Measurements from ENCODE around the gene ZNF585A. TPM values are rescaled to one million over a fixed set of nuclear protein-coding genes. Genes with fewer than 3 reads are reported as not detected.
"Not testable (repeated sequence)": the region's sequence is repeated elsewhere in the genome, so short reads cannot be mapped to it uniquely, and the experiment has no call there.

ZNF585A gene
- total RNA-seq, 1 donor from 2014 or later = 9.9 TPM

- Histone ChIP-seq H3K27ac (no peak overlapping the region), H3F3A (ENCODE audit: low read depth) (no peaks in the 10 kb centered on the region), H3K27me3 (no peaks in the 10 kb centered on the region), H3K79me2 (ENCODE audit: low read depth) (no peaks in the 10 kb centered on the region), H3K9ac (no peak overlapping the region), H3K36me3 (no peaks in the 10 kb centered on the region), H3K4me2 (no peak overlapping the region), H2AFZ (replicated peaks) (no peak overlapping the region), H3K4me3 (no peak overlapping the region), H4K20me1 (ENCODE audit: low read depth) (no peaks in the 10 kb centered on the region), H3K9me3 (ENCODE audit: low read depth) (no peaks in the 10 kb centered on the region), H3K4me1 (no peaks in the 10 kb centered on the region)
- DNase-seq (ENCODE audit: low spot score) = no peak
- Mint-ChIP-seq H3K36me3 (peaks cover 34% of the 10 kb centered on the region), H3K9me3 (peaks cover 46% of the 10 kb centered on the region), H3K4me3 (no peak overlapping the region), H3K27ac (no peak overlapping the region), H3K4me1 (no peaks in the 10 kb centered on the region), H3K27me3 (ENCODE audit: insufficient read depth, low read depth) (no peaks in the 10 kb centered on the region)
- no peak for TF ChIP-seq EZH2phosphoT487 (IDR thresholded peaks at IDR 0.05)
- TF ChIP-seq, protein P1, sequence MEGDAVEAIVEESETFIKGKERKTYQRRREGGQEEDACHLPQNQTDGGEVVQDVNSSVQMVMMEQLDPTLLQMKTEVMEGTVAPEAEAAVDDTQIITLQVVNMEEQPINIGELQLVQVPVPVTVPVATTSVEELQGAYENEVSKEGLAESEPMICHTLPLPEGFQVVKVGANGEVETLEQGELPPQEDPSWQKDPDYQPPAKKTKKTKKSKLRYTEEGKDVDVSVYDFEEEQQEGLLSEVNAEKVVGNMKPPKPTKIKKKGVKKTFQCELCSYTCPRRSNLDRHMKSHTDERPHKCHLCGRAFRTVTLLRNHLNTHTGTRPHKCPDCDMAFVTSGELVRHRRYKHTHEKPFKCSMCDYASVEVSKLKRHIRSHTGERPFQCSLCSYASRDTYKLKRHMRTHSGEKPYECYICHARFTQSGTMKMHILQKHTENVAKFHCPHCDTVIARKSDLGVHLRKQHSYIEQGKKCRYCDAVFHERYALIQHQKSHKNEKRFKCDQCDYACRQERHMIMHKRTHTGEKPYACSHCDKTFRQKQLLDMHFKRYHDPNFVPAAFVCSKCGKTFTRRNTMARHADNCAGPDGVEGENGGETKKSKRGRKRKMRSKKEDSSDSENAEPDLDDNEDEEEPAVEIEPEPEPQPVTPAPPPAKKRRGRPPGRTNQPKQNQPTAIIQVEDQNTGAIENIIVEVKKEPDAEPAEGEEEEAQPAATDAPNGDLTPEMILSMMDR (IDR thresholded peaks at IDR 0.05) = no peak
- no peak for TF ChIP-seq EZH2 (IDR thresholded peaks at IDR 0.05)
Observed at GRCh38 chr19:37197768-37198167, 25.3 kb upstream of the ZNF585A start.

DNA sequence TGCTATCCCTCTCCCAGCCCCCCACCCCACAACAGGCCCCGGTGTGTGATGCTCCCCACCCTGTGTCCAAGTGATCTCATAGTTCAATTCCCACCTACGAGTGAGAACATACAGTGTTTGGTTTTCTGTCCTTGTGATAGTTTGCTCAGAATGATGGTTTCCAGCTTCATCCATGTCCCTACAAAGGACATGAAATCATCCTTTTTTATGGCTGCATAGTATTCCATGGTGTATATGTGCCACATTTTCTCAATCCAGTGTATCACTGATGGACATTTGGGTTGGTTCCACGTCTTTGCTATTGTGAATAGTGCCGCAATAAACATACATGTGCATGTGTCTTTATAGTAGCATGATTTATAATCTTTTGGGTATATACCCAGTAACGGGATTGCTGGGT is 24.6 kb upstream of the ZNF585A start:
- not testable (repeated sequence) for H3K27me3 ChIP-seq; H4K20me1 ChIP-seq (ENCODE audit: low read depth); H3K4me1 Mint-ChIP-seq; H3K27me3 Mint-ChIP-seq (ENCODE audit: insufficient read depth, low read depth); H3K27ac ChIP-seq; H3K4me2 ChIP-seq; H3F3A ChIP-seq (ENCODE audit: low read depth); H3K27ac Mint-ChIP-seq; H3K79me2 ChIP-seq (ENCODE audit: low read depth); H3K4me1 ChIP-seq; H2AFZ ChIP-seq (replicated peaks); H3K36me3 ChIP-seq; H3K9me3 ChIP-seq (ENCODE audit: low read depth); DNase-seq (ENCODE audit: low spot score); H3K4me3 Mint-ChIP-seq; H3K4me3 ChIP-seq; H3K9ac ChIP-seq
- peaks cover 32% of the 10 kb centered on the region for H3K36me3 Mint-ChIP-seq
- H3K9me3 Mint-ChIP-seq = peaks cover 45% of the 10 kb centered on the region

GRCh38 chr19:37195248-37195647 is 22.8 kb upstream of the ZNF585A start:
- H3K4me1 Mint-ChIP-seq; H3K4me3 Mint-ChIP-seq; H2AFZ ChIP-seq (replicated peaks); H3K27me3 Mint-ChIP-seq (ENCODE audit: insufficient read depth, low read depth); H3K4me3 ChIP-seq; H3F3A ChIP-seq (ENCODE audit: low read depth); H3K36me3 ChIP-seq; H3K9me3 ChIP-seq (ENCODE audit: low read depth); DNase-seq (ENCODE audit: low spot score); H3K4me1 ChIP-seq; H3K9ac ChIP-seq; H3K27ac ChIP-seq; H3K79me2 ChIP-seq (ENCODE audit: low read depth); H4K20me1 ChIP-seq (ENCODE audit: low read depth); H3K27ac Mint-ChIP-seq; H3K4me2 ChIP-seq; H3K27me3 ChIP-seq: not testable (repeated sequence)
- Mint-ChIP-seq H3K9me3 (peaks cover 58% of the 10 kb centered on the region), H3K36me3 (peaks cover 38% of the 10 kb centered on the region)

- peaks cover 64% of the 10 kb centered on the region for H3K9me3 Mint-ChIP-seq
- not testable (repeated sequence) for H3K27ac ChIP-seq; H3K9ac ChIP-seq; H3K27me3 ChIP-seq; H3K4me1 Mint-ChIP-seq; H2AFZ ChIP-seq (replicated peaks); H3F3A ChIP-seq (ENCODE audit: low read depth); H3K4me2 ChIP-seq; H3K36me3 ChIP-seq; H3K4me3 ChIP-seq; H3K4me3 Mint-ChIP-seq; H3K9me3 ChIP-seq (ENCODE audit: low read depth); DNase-seq (ENCODE audit: low spot score); H4K20me1 ChIP-seq (ENCODE audit: low read depth); H3K79me2 ChIP-seq (ENCODE audit: low read depth); H3K4me1 ChIP-seq; H3K27ac Mint-ChIP-seq; H3K27me3 Mint-ChIP-seq (ENCODE audit: insufficient read depth, low read depth)
- H3K36me3 Mint-ChIP-seq = peaks cover 50% of the 10 kb centered on the region
Observed at GRCh38 chr19:37186071-37186470, 13.6 kb upstream of the ZNF585A start.

DNA sequence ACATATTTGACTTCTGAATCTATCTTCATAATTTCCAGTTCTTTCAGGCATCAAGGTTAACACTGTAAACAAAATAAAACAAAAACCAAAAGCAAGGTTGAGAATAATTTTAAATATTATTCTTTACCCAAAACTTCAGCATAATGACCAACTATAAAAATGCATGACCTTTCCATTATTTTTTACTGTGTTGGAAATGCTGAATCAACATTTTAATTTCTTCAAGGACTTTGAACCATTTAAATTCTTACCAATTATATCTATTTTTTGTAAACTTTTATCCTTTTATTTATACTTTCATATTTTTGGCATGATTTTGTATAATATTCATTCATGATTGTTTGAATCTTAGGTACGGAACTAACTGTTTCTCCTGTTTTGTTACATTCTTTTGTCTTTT is 6.9 kb downstream of the ZNF585A start:
- no peaks in the 10 kb centered on the region for H3K27me3 Mint-ChIP-seq (ENCODE audit: insufficient read depth, low read depth)
- Histone ChIP-seq H2AFZ (replicated peaks) (no peak overlapping the region), H3F3A (ENCODE audit: low read depth) (no peaks in the 10 kb centered on the region), H3K36me3 (peaks cover 20% of the 10 kb centered on the region), H4K20me1 (ENCODE audit: low read depth) (no peaks in the 10 kb centered on the region), H3K4me3 (no peak overlapping the region), H3K27ac (no peak overlapping the region), H3K9ac (no peak overlapping the region), H3K4me1 (no peaks in the 10 kb centered on the region), H3K4me2 (no peak overlapping the region), H3K27me3 (no peaks in the 10 kb centered on the region), H3K79me2 (ENCODE audit: low read depth) (no peaks in the 10 kb centered on the region), H3K9me3 (ENCODE audit: low read depth) (no peaks in the 10 kb centered on the region)
- peaks cover 77% of the 10 kb centered on the region for H3K9me3 Mint-ChIP-seq
- no peaks in the 10 kb centered on the region for H3K4me1 Mint-ChIP-seq
- H3K4me3 Mint-ChIP-seq = no peak overlapping the region
- H3K36me3 Mint-ChIP-seq = peaks cover 66% of the 10 kb centered on the region
- no peak for DNase-seq (ENCODE audit: low spot score)
- TF ChIP-seq EZH2phosphoT487 (IDR thresholded peaks at IDR 0.05) = no peak
- TF ChIP-seq, protein P1 (IDR thresholded peaks at IDR 0.05) = no peak
- no peak for TF ChIP-seq EZH2 (IDR thresholded peaks at IDR 0.05)
- no peak overlapping the region for H3K27ac Mint-ChIP-seq

Measured in neural progenitor cell (in vitro differentiated cells).